GM23338 (cell line): ENCODE measurements around the gene PTPN20. TPM values are rescaled to one million over a fixed set of nuclear protein-coding genes. Genes with fewer than 3 reads are reported as not detected.

ENCODE experiments used
- CREB1 ChIP-seq: fragments of 250-450 bp; sonication (Bioruptor Pico); IDR thresholded peaks from 2 replicates; pipeline ENCODE4 v1.5.0; 2020; ENCODE audit warnings: low read depth, mild to moderate bottlenecking, moderate library complexity
- EZH2 ChIP-seq: fragments of 200-600 bp; sonication (generic); IDR thresholded peaks from one replicate; pipeline ENCODE4 v1.8.0; 2017; ENCODE audit warnings: antibody characterized with exemption, mild to moderate bottlenecking, low read depth; ENCODE audit not compliant: unreplicated experiment
- POLR2AphosphoS5 ChIP-seq: IDR thresholded peaks from 2 replicates; pipeline ENCODE4 v1.6.1; 2016; ENCODE audit warnings: antibody characterized with exemption, low read depth
- REST ChIP-seq: IDR thresholded peaks from one replicate; pipeline ENCODE4 v1.6.1; 2018; ENCODE audit warnings: antibody characterized with exemption; ENCODE audit not compliant: unreplicated experiment
- STAT1 ChIP-seq: IDR thresholded peaks from one replicate; pipeline ENCODE4 v1.6.1; 2016; ENCODE audit warnings: antibody characterized with exemption; ENCODE audit not compliant: unreplicated experiment
- polyA plus RNA-seq: library from polyadenylated mRNA; unstranded; fragments of >200 nt; fragmentation: Nextera tagmentation; extraction: Ambion mirVana; gene quantifications from 2 replicates; pipeline ENCODE4 v1.2.1, GENCODE V29; 2016
- total RNA-seq: library from RNA; depleted of rRNA; stranded (reverse); fragments of >200 nt; shearing (Covaris generic); gene quantifications from 2 replicates; pipeline ENCODE4 v1.2.3, GENCODE V29; 2014
- TF ChIP-seq, protein P1 (sequence below): fragments of 250-450 bp; sonication (Bioruptor Pico); IDR thresholded peaks from 2 replicates; pipeline ENCODE4 v1.5.0; 2020; ENCODE audit warnings: mild to moderate bottlenecking, moderate library complexity
- TF ChIP-seq, protein P2 (sequence below): IDR thresholded peaks from 2 replicates; pipeline ENCODE4 v1.6.1; 2016; ENCODE audit warnings: antibody characterized with exemption

PTPN20 gene
- total and polyA plus RNA-seq, 2 experiments from 2014 or later, result 0.13 TPM; not detected in 1

GRCh38 chr10:47033081-47033480 is 121.9 kb downstream of the PTPN20 start (continued):
- TF ChIP-seq, protein P1, sequence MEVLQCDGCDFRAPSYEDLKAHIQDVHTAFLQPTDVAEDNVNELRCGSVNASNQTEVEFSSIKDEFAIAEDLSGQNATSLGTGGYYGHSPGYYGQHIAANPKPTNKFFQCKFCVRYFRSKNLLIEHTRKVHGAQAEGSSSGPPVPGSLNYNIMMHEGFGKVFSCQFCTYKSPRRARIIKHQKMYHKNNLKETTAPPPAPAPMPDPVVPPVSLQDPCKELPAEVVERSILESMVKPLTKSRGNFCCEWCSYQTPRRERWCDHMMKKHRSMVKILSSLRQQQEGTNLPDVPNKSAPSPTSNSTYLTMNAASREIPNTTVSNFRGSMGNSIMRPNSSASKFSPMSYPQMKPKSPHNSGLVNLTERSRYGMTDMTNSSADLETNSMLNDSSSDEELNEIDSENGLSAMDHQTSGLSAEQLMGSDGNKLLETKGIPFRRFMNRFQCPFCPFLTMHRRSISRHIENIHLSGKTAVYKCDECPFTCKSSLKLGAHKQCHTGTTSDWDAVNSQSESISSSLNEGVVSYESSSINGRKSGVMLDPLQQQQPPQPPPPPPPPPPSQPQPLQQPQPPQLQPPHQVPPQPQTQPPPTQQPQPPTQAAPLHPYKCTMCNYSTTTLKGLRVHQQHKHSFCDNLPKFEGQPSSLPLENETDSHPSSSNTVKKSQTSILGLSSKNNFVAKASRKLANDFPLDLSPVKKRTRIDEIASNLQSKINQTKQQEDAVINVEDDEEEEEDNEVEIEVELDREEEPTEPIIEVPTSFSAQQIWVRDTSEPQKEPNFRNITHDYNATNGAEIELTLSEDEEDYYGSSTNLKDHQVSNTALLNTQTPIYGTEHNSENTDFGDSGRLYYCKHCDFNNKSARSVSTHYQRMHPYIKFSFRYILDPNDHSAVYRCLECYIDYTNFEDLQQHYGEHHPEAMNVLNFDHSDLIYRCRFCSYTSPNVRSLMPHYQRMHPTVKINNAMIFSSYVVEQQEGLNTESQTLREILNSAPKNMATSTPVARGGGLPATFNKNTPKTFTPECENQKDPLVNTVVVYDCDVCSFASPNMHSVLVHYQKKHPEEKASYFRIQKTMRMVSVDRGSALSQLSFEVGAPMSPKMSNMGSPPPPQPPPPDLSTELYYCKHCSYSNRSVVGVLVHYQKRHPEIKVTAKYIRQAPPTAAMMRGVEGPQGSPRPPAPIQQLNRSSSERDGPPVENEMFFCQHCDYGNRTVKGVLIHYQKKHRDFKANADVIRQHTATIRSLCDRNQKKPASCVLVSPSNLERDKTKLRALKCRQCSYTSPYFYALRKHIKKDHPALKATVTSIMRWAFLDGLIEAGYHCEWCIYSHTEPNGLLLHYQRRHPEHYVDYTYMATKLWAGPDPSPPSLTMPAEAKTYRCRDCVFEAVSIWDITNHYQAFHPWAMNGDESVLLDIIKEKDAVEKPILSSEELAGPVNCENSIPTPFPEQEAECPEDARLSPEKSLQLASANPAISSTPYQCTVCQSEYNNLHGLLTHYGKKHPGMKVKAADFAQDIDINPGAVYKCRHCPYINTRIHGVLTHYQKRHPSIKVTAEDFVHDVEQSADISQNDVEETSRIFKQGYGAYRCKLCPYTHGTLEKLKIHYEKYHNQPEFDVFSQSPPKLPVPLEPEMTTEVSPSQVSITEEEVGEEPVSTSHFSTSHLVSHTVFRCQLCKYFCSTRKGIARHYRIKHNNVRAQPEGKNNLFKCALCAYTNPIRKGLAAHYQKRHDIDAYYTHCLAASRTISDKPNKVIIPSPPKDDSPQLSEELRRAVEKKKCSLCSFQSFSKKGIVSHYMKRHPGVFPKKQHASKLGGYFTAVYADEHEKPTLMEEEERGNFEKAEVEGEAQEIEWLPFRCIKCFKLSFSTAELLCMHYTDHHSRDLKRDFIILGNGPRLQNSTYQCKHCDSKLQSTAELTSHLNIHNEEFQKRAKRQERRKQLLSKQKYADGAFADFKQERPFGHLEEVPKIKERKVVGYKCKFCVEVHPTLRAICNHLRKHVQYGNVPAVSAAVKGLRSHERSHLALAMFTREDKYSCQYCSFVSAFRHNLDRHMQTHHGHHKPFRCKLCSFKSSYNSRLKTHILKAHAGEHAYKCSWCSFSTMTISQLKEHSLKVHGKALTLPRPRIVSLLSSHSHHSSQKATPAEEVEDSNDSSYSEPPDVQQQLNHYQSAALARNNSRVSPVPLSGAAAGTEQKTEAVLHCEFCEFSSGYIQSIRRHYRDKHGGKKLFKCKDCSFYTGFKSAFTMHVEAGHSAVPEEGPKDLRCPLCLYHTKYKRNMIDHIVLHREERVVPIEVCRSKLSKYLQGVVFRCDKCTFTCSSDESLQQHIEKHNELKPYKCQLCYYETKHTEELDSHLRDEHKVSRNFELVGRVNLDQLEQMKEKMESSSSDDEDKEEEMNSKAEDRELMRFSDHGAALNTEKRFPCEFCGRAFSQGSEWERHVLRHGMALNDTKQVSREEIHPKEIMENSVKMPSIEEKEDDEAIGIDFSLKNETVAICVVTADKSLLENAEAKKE, result no peak
- no peak for TF ChIP-seq REST
- TF ChIP-seq POLR2AphosphoS5, result no peak
- TF ChIP-seq, protein P2, sequence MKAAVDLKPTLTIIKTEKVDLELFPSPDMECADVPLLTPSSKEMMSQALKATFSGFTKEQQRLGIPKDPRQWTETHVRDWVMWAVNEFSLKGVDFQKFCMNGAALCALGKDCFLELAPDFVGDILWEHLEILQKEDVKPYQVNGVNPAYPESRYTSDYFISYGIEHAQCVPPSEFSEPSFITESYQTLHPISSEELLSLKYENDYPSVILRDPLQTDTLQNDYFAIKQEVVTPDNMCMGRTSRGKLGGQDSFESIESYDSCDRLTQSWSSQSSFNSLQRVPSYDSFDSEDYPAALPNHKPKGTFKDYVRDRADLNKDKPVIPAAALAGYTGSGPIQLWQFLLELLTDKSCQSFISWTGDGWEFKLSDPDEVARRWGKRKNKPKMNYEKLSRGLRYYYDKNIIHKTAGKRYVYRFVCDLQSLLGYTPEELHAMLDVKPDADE, result no peak
- TF ChIP-seq EZH2, result no peak
- TF ChIP-seq CREB1, result no peak
- no peak for TF ChIP-seq STAT1
